Hepatocyte (in vitro differentiated cells): ENCODE results near the gene HIGD1A.

Source experiments
- EZH2 ChIP-seq: fragments of 200-600 bp; sonication (generic); IDR thresholded peaks from 2 replicates; pipeline ENCODE4 v1.6.1; 2016; ENCODE audit warnings: antibody characterized with exemption, mild to moderate bottlenecking, borderline replicate concordance
- EZH2phosphoT487 ChIP-seq: fragments of 200-600 bp; sonication (generic); IDR thresholded peaks from one replicate; pipeline ENCODE4 v1.6.1; 2018; ENCODE audit warnings: antibody characterized with exemption, mild to moderate bottlenecking, low read depth, moderate library complexity; ENCODE audit not compliant: unreplicated experiment, severe bottlenecking
- TF ChIP-seq, protein P1 (sequence below): fragments of 200-600 bp; sonication (generic); IDR thresholded peaks from 2 replicates; pipeline ENCODE4 v1.5.1; 2016; ENCODE audit warnings: antibody characterized with exemption, mild to moderate bottlenecking; ENCODE audit not compliant: poor library complexity

DNA sequence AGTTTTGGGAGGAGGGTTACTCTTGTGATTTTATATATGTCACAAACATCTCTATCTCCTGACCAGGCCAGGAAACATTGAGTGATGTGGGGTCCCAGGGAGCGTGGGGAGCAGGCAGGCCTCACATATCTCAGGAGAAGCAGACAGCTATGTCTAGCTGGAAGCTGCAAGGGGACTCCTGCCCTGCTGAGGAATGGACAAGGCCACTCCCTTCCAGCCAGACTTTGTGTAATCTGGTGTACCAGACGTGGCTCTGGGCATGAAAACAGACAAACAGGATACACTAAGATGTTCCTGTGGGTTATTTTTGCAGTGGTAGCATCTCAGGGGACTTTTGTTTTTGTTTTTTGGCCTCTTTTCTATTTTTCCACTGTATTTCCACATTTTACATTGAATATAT is 48.2 kb upstream of the HIGD1A start:
- TF ChIP-seq, protein P1, sequence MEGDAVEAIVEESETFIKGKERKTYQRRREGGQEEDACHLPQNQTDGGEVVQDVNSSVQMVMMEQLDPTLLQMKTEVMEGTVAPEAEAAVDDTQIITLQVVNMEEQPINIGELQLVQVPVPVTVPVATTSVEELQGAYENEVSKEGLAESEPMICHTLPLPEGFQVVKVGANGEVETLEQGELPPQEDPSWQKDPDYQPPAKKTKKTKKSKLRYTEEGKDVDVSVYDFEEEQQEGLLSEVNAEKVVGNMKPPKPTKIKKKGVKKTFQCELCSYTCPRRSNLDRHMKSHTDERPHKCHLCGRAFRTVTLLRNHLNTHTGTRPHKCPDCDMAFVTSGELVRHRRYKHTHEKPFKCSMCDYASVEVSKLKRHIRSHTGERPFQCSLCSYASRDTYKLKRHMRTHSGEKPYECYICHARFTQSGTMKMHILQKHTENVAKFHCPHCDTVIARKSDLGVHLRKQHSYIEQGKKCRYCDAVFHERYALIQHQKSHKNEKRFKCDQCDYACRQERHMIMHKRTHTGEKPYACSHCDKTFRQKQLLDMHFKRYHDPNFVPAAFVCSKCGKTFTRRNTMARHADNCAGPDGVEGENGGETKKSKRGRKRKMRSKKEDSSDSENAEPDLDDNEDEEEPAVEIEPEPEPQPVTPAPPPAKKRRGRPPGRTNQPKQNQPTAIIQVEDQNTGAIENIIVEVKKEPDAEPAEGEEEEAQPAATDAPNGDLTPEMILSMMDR: no peak
- TF ChIP-seq EZH2phosphoT487: no peak
- no peak for TF ChIP-seq EZH2
